ENCODE measurements around the gene RHPN2. TPM values are rescaled to one million over a fixed set of nuclear protein-coding genes. Genes with fewer than 3 reads are reported as not detected.
"Not testable (repeated sequence)": the region's sequence is repeated elsewhere in the genome, so short reads cannot be mapped to it uniquely, and the experiment has no call there.

Gene RHPN2
- total RNA-seq, 2 experiments from 2014 or later: 2.1 to 6.4 TPM

GRCh38 chr19:33050110-33050509 is 14.6 kb downstream of the RHPN2 start:
- H3K27ac ChIP-seq (ENCODE audit: low read depth, low read length, poor library complexity, severe bottlenecking): no peak overlapping the region
- CTCF ChIA-PET (ENCODE audit: unreplicated experiment): no interaction called here

GRCh38 chr19:33048806-33049676 is 15.6 kb downstream of the RHPN2 start:
- Histone ChIP-seq H3K27ac (ENCODE audit: low read depth, low read length, poor library complexity, severe bottlenecking) (no peak overlapping the region), H3K36me3 (ENCODE audit: insufficient read depth, low read length) (no peaks in the 10 kb centered on the region), H4K20me1 (ENCODE audit: insufficient read depth, low read length) (no peaks in the 10 kb centered on the region), H3K9me2 (ENCODE audit: insufficient read depth, low read length) (no peaks in the 10 kb centered on the region), H3K4me3 (ENCODE audit: low read depth, low read length, poor library complexity, severe bottlenecking) (no peak overlapping the region), H3K4me2 (ENCODE audit: low read length) (no peak overlapping the region), H3K4me1 (ENCODE audit: insufficient read depth, low read length, poor library complexity, severe bottlenecking) (no peaks in the 10 kb centered on the region), H3K9me3 (ENCODE audit: low read length) (no peaks in the 10 kb centered on the region), H2AFZ (ENCODE audit: low read length) (no peak overlapping the region), H3K79me2 (ENCODE audit: insufficient read depth, low read depth, low read length) (no peaks in the 10 kb centered on the region)
- ChIA-PET CTCF (ENCODE audit: unreplicated experiment) (no interaction called here), POLR2A (no interaction called here)
- no peak for DNase-seq (ENCODE audit: low spot score)
- TF ChIP-seq CTCF (conservative IDR thresholded peaks at IDR 0.05; ENCODE audit: low read length) (no peak), EZH2phosphoT487 (IDR thresholded peaks at IDR 0.05; ENCODE audit: borderline replicate concordance, low read depth, low read length) (no peak)
- intact Hi-C loops (cut with micrococcal nuclease; ENCODE audit: unreplicated experiment): no loop called here
- BruUV-seq (replicated peaks): no TSS peak

More at GRCh38 chr19:33050110-33050509, 14.6 kb downstream of the RHPN2 start:
- Histone ChIP-seq H3K9me2 (ENCODE audit: insufficient read depth, low read length) (no peaks in the 10 kb centered on the region), H4K20me1 (ENCODE audit: insufficient read depth, low read length) (no peaks in the 10 kb centered on the region), H3K4me1 (ENCODE audit: insufficient read depth, low read length, poor library complexity, severe bottlenecking) (no peaks in the 10 kb centered on the region), H3K36me3 (ENCODE audit: insufficient read depth, low read length) (no peaks in the 10 kb centered on the region), H3K4me3 (ENCODE audit: low read depth, low read length, poor library complexity, severe bottlenecking) (no peak overlapping the region), H3K4me2 (ENCODE audit: low read length) (no peak overlapping the region), H3K9me3 (ENCODE audit: low read length) (no peaks in the 10 kb centered on the region), H3K79me2 (ENCODE audit: insufficient read depth, low read depth, low read length) (no peaks in the 10 kb centered on the region), H2AFZ (ENCODE audit: low read length) (no peak overlapping the region)
- DNase-seq (ENCODE audit: low spot score): no peak
- no peak for TF ChIP-seq EZH2phosphoT487 (IDR thresholded peaks at IDR 0.05; ENCODE audit: borderline replicate concordance, low read depth, low read length)
- TF ChIP-seq CTCF (conservative IDR thresholded peaks at IDR 0.05; ENCODE audit: low read length): no peak
- POLR2A ChIA-PET: no interaction called here
- no TSS peak for BruUV-seq (replicated peaks)
- intact Hi-C loops (cut with micrococcal nuclease; ENCODE audit: unreplicated experiment): no loop called here

GRCh38 chr19:33047422-33047821 is 17.3 kb downstream of the RHPN2 start:
- no peaks in the 10 kb centered on the region for H3K9me3 ChIP-seq (ENCODE audit: low read length)
- DNase-seq (ENCODE audit: low spot score): no peak
- H3K36me3 ChIP-seq (ENCODE audit: insufficient read depth, low read length): no peaks in the 10 kb centered on the region
- H3K4me2 ChIP-seq (ENCODE audit: low read length): no peak overlapping the region
- TF ChIP-seq EZH2phosphoT487 (IDR thresholded peaks at IDR 0.05; ENCODE audit: borderline replicate concordance, low read depth, low read length) (no peak), CTCF (conservative IDR thresholded peaks at IDR 0.05; ENCODE audit: low read length) (no peak)
- no peaks in the 10 kb centered on the region for H3K9me2 ChIP-seq (ENCODE audit: insufficient read depth, low read length)
- H4K20me1 ChIP-seq (ENCODE audit: insufficient read depth, low read length): no peaks in the 10 kb centered on the region
- no peak overlapping the region for H2AFZ ChIP-seq (ENCODE audit: low read length)
- POLR2A ChIA-PET: no interaction called here
- no peaks in the 10 kb centered on the region for H3K4me1 ChIP-seq (ENCODE audit: insufficient read depth, low read length, poor library complexity, severe bottlenecking)
- no peak overlapping the region for H3K4me3 ChIP-seq (ENCODE audit: low read depth, low read length, poor library complexity, severe bottlenecking)
- no peak overlapping the region for H3K27ac ChIP-seq (ENCODE audit: low read depth, low read length, poor library complexity, severe bottlenecking)
- H3K79me2 ChIP-seq (ENCODE audit: insufficient read depth, low read depth, low read length): no peaks in the 10 kb centered on the region
- intact Hi-C loops (cut with micrococcal nuclease; ENCODE audit: unreplicated experiment): no loop called here
- CTCF ChIA-PET (ENCODE audit: unreplicated experiment): no interaction called here
- no TSS peak for BruUV-seq (replicated peaks)

- H3K79me2 ChIP-seq (ENCODE audit: insufficient read depth, low read depth, low read length); POLR2A ChIA-PET; DNase-seq (ENCODE audit: low spot score); CTCF ChIA-PET (ENCODE audit: unreplicated experiment); intact Hi-C loops (cut with micrococcal nuclease; ENCODE audit: unreplicated experiment); H3K9me2 ChIP-seq (ENCODE audit: insufficient read depth, low read length); H2AFZ ChIP-seq (ENCODE audit: low read length); H3K4me3 ChIP-seq (ENCODE audit: low read depth, low read length, poor library complexity, severe bottlenecking); H3K36me3 ChIP-seq (ENCODE audit: insufficient read depth, low read length); H3K4me1 ChIP-seq (ENCODE audit: insufficient read depth, low read length, poor library complexity, severe bottlenecking); BruUV-seq (replicated peaks); H3K27ac ChIP-seq (ENCODE audit: low read depth, low read length, poor library complexity, severe bottlenecking); H3K9me3 ChIP-seq (ENCODE audit: low read length); H4K20me1 ChIP-seq (ENCODE audit: insufficient read depth, low read length); H3K4me2 ChIP-seq (ENCODE audit: low read length): not testable (repeated sequence)
Measured at GRCh38 chr19:33041828-33042160, 22.9 kb downstream of the RHPN2 start.
